ENCODE data around the gene RPS6KC1.
"Not testable (repeated sequence)": the region's sequence is repeated elsewhere in the genome, so short reads cannot be mapped to it uniquely, and the experiment has no call there.

RPS6KC1 gene

GRCh38 chr1:213160442-213160841 is 109.4 kb downstream of the RPS6KC1 start:
- not testable (repeated sequence) for DNase-seq

GRCh38 chr1:213162338-213162737 is 111.3 kb downstream of the RPS6KC1 start:
- no peak for DNase-seq

- DNase-seq: no peak
Measured at GRCh38 chr1:213162862-213163261, 111.8 kb downstream of the RPS6KC1 start.

GRCh38 chr1:213163278-213163711 is 112.3 kb downstream of the RPS6KC1 start:
- DNase-seq: no peak

GRCh38 chr1:213164561-213164960 is 113.5 kb downstream of the RPS6KC1 start:
- no peak for DNase-seq

- DNase-seq: no peak
Measured at GRCh38 chr1:213166852-213167251, 115.8 kb downstream of the RPS6KC1 start.

GRCh38 chr1:213171711-213172110 is 120.7 kb downstream of the RPS6KC1 start:
- DNase-seq: no peak

- no peak for DNase-seq
Measured at GRCh38 chr1:213176341-213176740, 125.3 kb downstream of the RPS6KC1 start.

GRCh38 chr1:213179784-213180183 is 128.7 kb downstream of the RPS6KC1 start:
- DNase-seq: no peak

- DNase-seq: no peak
Measured at GRCh38 chr1:213180833-213181232, 129.8 kb downstream of the RPS6KC1 start.

GRCh38 chr1:213183036-213183672 is 132.1 kb downstream of the RPS6KC1 start:
- no peak for DNase-seq

- DNase-seq: no peak
Measured at GRCh38 chr1:213186168-213186567, 135.1 kb downstream of the RPS6KC1 start.

GRCh38 chr1:213192026-213192425 is 141.0 kb downstream of the RPS6KC1 start:
- DNase-seq: no peak

GRCh38 chr1:213194383-213194782 is 143.3 kb downstream of the RPS6KC1 start:
- no peak for DNase-seq

- DNase-seq: no peak
Measured at GRCh38 chr1:213194855-213195254, 143.8 kb downstream of the RPS6KC1 start.

GRCh38 chr1:213196328-213197054 is 145.4 kb downstream of the RPS6KC1 start:
- not testable (repeated sequence) for DNase-seq

- DNase-seq: no peak
Measured at GRCh38 chr1:213200630-213201029, 149.6 kb downstream of the RPS6KC1 start.

GRCh38 chr1:213201380-213202155 is 150.5 kb downstream of the RPS6KC1 start:
- no peak for DNase-seq

- no peak for DNase-seq
Measured at GRCh38 chr1:213211201-213211600, 160.2 kb downstream of the RPS6KC1 start.

- not testable (repeated sequence) for DNase-seq
Measured at GRCh38 chr1:213219076-213219475, 168.0 kb downstream of the RPS6KC1 start.

GRCh38 chr1:213221209-213221608 is 170.2 kb downstream of the RPS6KC1 start:
- no peak for DNase-seq

GRCh38 chr1:213227458-213227857 is 176.4 kb downstream of the RPS6KC1 start:
- DNase-seq: no peak

GRCh38 chr1:213231795-213232231 is 180.8 kb downstream of the RPS6KC1 start:
- no peak for DNase-seq

- no peak for DNase-seq
Measured at GRCh38 chr1:213242883-213243282, 191.8 kb downstream of the RPS6KC1 start.
